Activated naive CD4-positive, alpha-beta T cell treated with anti-CD3 and anti-CD28 coated beads, Interleukin-2, amount 50 U/mL, for 24 hours (primary cell): ENCODE data around the gene KRT82.
A peak's percentile ranks its signal among the peaks of the same experiment; 100 is the strongest.
"Not testable (repeated sequence)": the region's sequence is repeated elsewhere in the genome, so short reads cannot be mapped to it uniquely, and the experiment has no call there.

Source experiments
- H3K27ac Mint-ChIP-seq: one replicate; pipeline ENCODE4 v1.8.0; 2021; ENCODE audit warnings: mild to moderate bottlenecking, mixed read lengths
- H3K27me3 Mint-ChIP-seq: one replicate; pipeline ENCODE4 v1.8.0; 2021; ENCODE audit warnings: mixed read lengths
- H3K36me3 Mint-ChIP-seq: one replicate; pipeline ENCODE4 v1.8.0; 2021; ENCODE audit warnings: mixed read lengths
- H3K4me1 Mint-ChIP-seq: one replicate; pipeline ENCODE4 v1.8.0; 2021; ENCODE audit warnings: mixed read lengths
- H3K4me3 Mint-ChIP-seq: one replicate; pipeline ENCODE4 v1.8.0; 2021; ENCODE audit warnings: mild to moderate bottlenecking, mixed read lengths
- H3K9me3 Mint-ChIP-seq: one replicate; pipeline ENCODE4 v1.8.0; 2021; ENCODE audit warnings: mixed read lengths

KRT82 gene

GRCh38 chr12:52405922-52406385, at the start of gene KRT82:
TSS of gene KRT82 (minus strand) at chr12:52406335. CDS start at chr12:52406277, 58 bp downstream.
- no peak within 1 kb of the TSS for H3K4me3 Mint-ChIP-seq
- H3K36me3 Mint-ChIP-seq, result no peaks in the 10 kb centered on the region
- H3K27me3 Mint-ChIP-seq, result no peaks in the 10 kb centered on the region
- H3K27ac Mint-ChIP-seq, result no peak within 1 kb of the TSS
- H3K4me1 Mint-ChIP-seq, result no peaks in the 10 kb centered on the region
- no peaks in the 10 kb centered on the region for H3K9me3 Mint-ChIP-seq

- H3K4me1 Mint-ChIP-seq, result peaks cover 9% of the 10 kb centered on the region
- no peaks in the 10 kb centered on the region for H3K36me3 Mint-ChIP-seq
- H3K27ac Mint-ChIP-seq, result no peak overlapping the region
- H3K27me3 Mint-ChIP-seq, result no peaks in the 10 kb centered on the region
- no peaks in the 10 kb centered on the region for H3K9me3 Mint-ChIP-seq
- no peak overlapping the region for H3K4me3 Mint-ChIP-seq
Observed at GRCh38 chr12:52455821-52456220, 49.7 kb upstream of the KRT82 start.

- H3K4me3 Mint-ChIP-seq, result no peak overlapping the region
- H3K4me1 Mint-ChIP-seq, result peaks cover 9% of the 10 kb centered on the region
- H3K36me3 Mint-ChIP-seq, result no peaks in the 10 kb centered on the region
- peaks cover 1% of the 10 kb centered on the region for H3K27me3 Mint-ChIP-seq
- no peak overlapping the region for H3K27ac Mint-ChIP-seq
- H3K9me3 Mint-ChIP-seq, result no peaks in the 10 kb centered on the region
Observed at GRCh38 chr12:52454411-52455201, 48.5 kb upstream of the KRT82 start.

GRCh38 chr12:52452101-52452500, 46.0 kb upstream of the KRT82 start, which contains the start of gene KRT6B:
TSS of gene KRT6B (minus strand) at chr12:52452146. CDS start at chr12:52452078, 68 bp downstream.
- no peak within 1 kb of the TSS for H3K4me3 Mint-ChIP-seq
- no peak within 1 kb of the TSS for H3K27ac Mint-ChIP-seq
- peaks cover 9% of the 10 kb centered on the region for H3K4me1 Mint-ChIP-seq
- H3K36me3 Mint-ChIP-seq, result no peaks in the 10 kb centered on the region
- no peaks in the 10 kb centered on the region for H3K9me3 Mint-ChIP-seq
- H3K27me3 Mint-ChIP-seq, result peaks cover 1% of the 10 kb centered on the region

- peaks cover 1% of the 10 kb centered on the region for H3K27me3 Mint-ChIP-seq
- H3K27ac Mint-ChIP-seq, result no peak overlapping the region
- H3K4me3 Mint-ChIP-seq, result no peak overlapping the region
- no peaks in the 10 kb centered on the region for H3K36me3 Mint-ChIP-seq
- no peaks in the 10 kb centered on the region for H3K4me1 Mint-ChIP-seq
- H3K9me3 Mint-ChIP-seq, result no peaks in the 10 kb centered on the region
Observed at GRCh38 chr12:52448228-52448627, 42.1 kb upstream of the KRT82 start.

- H3K9me3 Mint-ChIP-seq, H3K36me3 Mint-ChIP-seq, H3K4me1 Mint-ChIP-seq, H3K4me3 Mint-ChIP-seq, H3K27me3 Mint-ChIP-seq, H3K27ac Mint-ChIP-seq: not testable (repeated sequence)
Observed at GRCh38 chr12:52447196-52447595, 41.1 kb upstream of the KRT82 start.

- no peaks in the 10 kb centered on the region for H3K9me3 Mint-ChIP-seq
- peaks cover 11% of the 10 kb centered on the region for H3K27me3 Mint-ChIP-seq
- H3K4me1 Mint-ChIP-seq, result no peaks in the 10 kb centered on the region
- no peak overlapping the region for H3K27ac Mint-ChIP-seq
- no peak overlapping the region for H3K4me3 Mint-ChIP-seq
- H3K36me3 Mint-ChIP-seq, result no peaks in the 10 kb centered on the region
Observed at GRCh38 chr12:52446367-52447045, 40.4 kb upstream of the KRT82 start.

GRCh38 chr12:52445876-52446275, 39.7 kb upstream of the KRT82 start:
- Mint-ChIP-seq H3K4me3 (no peak overlapping the region), H3K27ac (no peak overlapping the region), H3K27me3 (peaks cover 11% of the 10 kb centered on the region), H3K9me3 (no peaks in the 10 kb centered on the region), H3K4me1 (no peaks in the 10 kb centered on the region), H3K36me3 (no peaks in the 10 kb centered on the region)

- H3K4me1 Mint-ChIP-seq, result no peaks in the 10 kb centered on the region
- H3K4me3 Mint-ChIP-seq, result no peak overlapping the region
- H3K27me3 Mint-ChIP-seq, result peaks cover 11% of the 10 kb centered on the region
- no peak overlapping the region for H3K27ac Mint-ChIP-seq
- H3K36me3 Mint-ChIP-seq, result no peaks in the 10 kb centered on the region
- H3K9me3 Mint-ChIP-seq, result no peaks in the 10 kb centered on the region
Observed at GRCh38 chr12:52444647-52445595, 38.8 kb upstream of the KRT82 start.

GRCh38 chr12:52443966-52444365, 37.8 kb upstream of the KRT82 start:
- no peaks in the 10 kb centered on the region for H3K4me1 Mint-ChIP-seq
- H3K9me3 Mint-ChIP-seq, result no peaks in the 10 kb centered on the region

GRCh38 chr12:52442600-52443061, 36.5 kb upstream of the KRT82 start:
- Mint-ChIP-seq H3K4me1 (no peaks in the 10 kb centered on the region), H3K36me3 (no peaks in the 10 kb centered on the region), H3K27ac (peak overlapping the region; percentile 56)

More at GRCh38 chr12:52443966-52444365, 37.8 kb upstream of the KRT82 start:
- Mint-ChIP-seq H3K36me3 (no peaks in the 10 kb centered on the region), H3K4me3 (no peak overlapping the region), H3K27ac (no peak overlapping the region), H3K27me3 (peaks cover 10% of the 10 kb centered on the region)

GRCh38 chr12:52441320-52441911, 35.3 kb upstream of the KRT82 start:
- Mint-ChIP-seq H3K4me1 (no peaks in the 10 kb centered on the region), H3K36me3 (no peaks in the 10 kb centered on the region)

More at GRCh38 chr12:52442600-52443061, 36.5 kb upstream of the KRT82 start:
- no peak overlapping the region for H3K4me3 Mint-ChIP-seq
- H3K9me3 Mint-ChIP-seq, result no peaks in the 10 kb centered on the region
- H3K27me3 Mint-ChIP-seq, result peaks cover 10% of the 10 kb centered on the region

GRCh38 chr12:52440821-52441319, 34.7 kb upstream of the KRT82 start:
- no peak overlapping the region for H3K4me3 Mint-ChIP-seq
- H3K9me3 Mint-ChIP-seq, result no peaks in the 10 kb centered on the region
- H3K27me3 Mint-ChIP-seq, result peaks cover 12% of the 10 kb centered on the region
- H3K36me3 Mint-ChIP-seq, result no peaks in the 10 kb centered on the region
- H3K4me1 Mint-ChIP-seq, result no peaks in the 10 kb centered on the region
- no peak overlapping the region for H3K27ac Mint-ChIP-seq

More at GRCh38 chr12:52441320-52441911, 35.3 kb upstream of the KRT82 start:
- no peak overlapping the region for H3K27ac Mint-ChIP-seq
- peaks cover 12% of the 10 kb centered on the region for H3K27me3 Mint-ChIP-seq
- no peaks in the 10 kb centered on the region for H3K9me3 Mint-ChIP-seq
- H3K4me3 Mint-ChIP-seq, result no peak overlapping the region

- Mint-ChIP-seq H3K36me3 (no peaks in the 10 kb centered on the region), H3K9me3 (no peaks in the 10 kb centered on the region), H3K4me1 (no peaks in the 10 kb centered on the region), H3K4me3 (no peak overlapping the region), H3K27me3 (peaks cover 17% of the 10 kb centered on the region), H3K27ac (no peak overlapping the region)
Observed at GRCh38 chr12:52439845-52440244, 33.7 kb upstream of the KRT82 start.

- Mint-ChIP-seq H3K4me1 (no peaks in the 10 kb centered on the region), H3K27ac (no peak overlapping the region), H3K36me3 (no peaks in the 10 kb centered on the region), H3K27me3 (peaks cover 19% of the 10 kb centered on the region), H3K4me3 (no peak overlapping the region), H3K9me3 (no peaks in the 10 kb centered on the region)
Observed at GRCh38 chr12:52439420-52439819, 33.3 kb upstream of the KRT82 start.
